Activated CD4-positive, alpha-beta T cell treated with anti-CD3 and anti-CD28 coated beads, Interleukin-2, amount 50 U/mL, for 24 hours (primary cell): ENCODE measurements around the gene IFNAR1.
A peak's percentile ranks its signal among the peaks of the same experiment; 100 is the strongest.
"Not testable (repeated sequence)": the region's sequence is repeated elsewhere in the genome, so short reads cannot be mapped to it uniquely, and the experiment has no call there.

Experiments
- DNase-seq, 2 donors: peaks; one replicate each; pipeline ENCODE4 v3.0.0-alpha.2; 2020; ENCODE audit warnings: low read depth in 1 of 2, low spot score in 1 of 2

The IFNAR1 gene

DNA sequence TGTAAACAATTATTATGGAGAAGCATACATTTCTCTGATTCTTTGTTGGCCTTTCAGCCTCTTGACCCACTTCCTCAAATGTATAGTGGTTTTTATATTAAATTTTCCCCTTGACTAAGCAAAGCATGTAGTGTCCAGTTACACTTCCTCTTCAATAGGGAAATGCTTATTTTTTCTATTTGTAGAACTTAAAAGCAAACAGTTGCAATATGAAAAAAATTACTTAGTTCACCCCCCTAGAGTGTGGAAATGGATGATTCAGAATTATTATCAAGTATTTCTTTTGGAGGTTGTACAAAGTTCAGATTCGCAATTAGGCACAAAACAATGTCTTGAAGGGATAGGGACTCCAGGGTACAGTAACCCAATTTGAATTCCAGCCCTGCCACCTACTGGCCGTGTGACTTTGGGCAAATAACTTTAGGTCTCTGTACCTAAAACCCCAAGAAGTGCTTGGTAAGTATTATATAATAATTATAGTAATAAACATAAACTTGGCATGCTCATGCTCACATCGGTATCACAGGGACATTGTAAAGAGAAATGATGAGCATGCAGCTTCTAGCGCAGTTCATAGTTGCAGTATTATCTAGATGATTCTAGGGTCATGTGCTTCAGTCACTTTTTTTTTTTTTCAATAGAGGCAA is 49.8 kb downstream of the IFNAR1 start:
- DNase-seq = peak in 1 of 2 donors; percentile 37

DNA sequence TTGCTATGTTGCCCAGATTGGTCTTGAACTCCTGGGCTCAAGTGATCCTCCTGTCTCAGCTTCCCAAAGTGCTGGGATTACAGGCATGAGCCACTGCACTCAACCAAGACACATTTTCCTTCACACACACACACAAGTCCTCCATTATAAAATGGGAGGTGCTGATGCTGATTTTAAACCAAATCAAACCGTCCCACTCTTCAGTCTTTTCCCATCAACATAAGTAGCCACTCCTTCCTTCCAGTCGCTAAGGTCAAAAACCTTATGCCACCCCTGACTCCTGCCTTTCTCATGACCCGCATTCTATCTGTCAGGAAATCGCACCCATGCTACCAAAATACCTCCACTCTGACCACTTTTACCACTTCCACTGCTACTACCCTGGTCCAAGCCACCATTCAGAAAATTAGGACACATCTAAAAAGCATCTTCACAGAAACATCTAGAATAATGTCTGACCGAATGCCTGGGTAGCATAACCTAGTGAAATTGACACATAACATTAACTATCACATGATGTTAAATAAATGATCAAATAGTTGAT is 50.4 kb downstream of the IFNAR1 start:
- no peak for DNase-seq

DNA sequence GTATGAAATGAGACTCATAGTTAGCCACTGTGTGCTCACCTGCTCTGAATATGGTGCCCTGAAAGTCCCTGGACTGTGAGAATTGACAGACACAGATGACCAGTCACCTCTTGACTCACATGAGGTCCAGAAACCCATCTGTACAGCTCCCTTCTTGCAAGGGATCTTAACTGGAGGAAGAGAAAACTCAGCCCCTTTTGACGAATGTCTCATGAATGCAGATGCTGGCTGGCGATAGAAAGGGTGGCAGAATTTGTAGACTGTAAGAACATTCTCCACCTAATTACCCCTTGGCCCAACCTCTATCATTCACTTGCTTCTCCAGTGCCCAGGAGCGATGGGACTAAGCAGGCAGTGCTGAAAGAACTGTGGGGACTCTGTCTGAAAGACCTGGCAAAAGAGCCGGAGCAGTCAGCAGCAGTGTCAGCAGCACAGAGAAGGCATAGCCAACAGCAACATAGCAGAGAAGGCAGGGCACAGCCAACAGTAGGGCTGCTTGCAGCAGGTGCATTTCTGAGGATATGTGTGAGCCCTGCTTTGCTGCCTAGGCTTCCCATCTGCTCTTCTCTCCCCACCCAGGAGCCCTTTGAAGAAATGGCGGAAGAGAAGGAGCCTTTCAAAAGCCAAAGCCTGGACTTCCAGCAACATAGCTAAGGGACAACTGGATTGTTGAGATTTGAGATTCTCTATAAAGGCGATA is 52.6 kb downstream of the IFNAR1 start:
- no peak for DNase-seq

DNA sequence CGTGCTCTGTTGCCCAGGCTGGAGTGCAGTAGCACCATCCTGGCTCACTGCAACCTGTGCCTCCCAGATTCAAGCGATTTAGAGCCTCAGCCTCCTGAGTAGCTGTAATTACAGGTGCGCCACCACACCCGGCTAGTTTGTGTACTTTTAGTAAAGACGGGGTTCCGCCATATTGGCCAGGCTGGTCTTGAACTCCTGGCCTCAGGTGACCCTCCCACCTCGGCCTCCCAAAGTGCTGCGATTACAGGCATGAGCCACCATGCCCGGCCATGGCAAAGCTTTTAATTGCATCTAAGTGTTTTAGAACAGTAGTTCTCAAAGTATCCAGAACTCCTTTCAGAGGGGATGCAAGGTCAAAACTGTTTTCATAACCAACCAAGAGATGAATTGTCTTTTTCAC is 53.3 kb downstream of the IFNAR1 start:
- DNase-seq = no peak

DNA sequence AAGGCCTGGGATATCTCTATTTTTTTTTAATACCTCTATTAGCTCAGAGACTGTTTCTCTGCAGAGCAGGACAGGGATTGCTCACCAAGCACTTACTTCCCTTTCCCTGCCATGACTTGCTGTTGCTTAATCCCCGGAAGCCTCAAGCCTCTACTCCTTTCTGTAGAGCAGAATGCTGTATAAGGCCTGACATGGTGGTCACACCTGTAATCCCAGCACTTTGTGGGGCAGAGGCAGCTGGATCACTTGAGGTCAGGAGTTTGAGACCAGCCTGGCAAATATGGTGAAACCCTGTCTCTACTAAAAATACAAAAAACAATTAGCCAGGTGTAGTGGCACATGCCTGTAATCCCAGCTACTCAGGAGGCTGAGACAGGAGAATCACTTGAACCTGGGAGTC is 55.2 kb downstream of the IFNAR1 start:
- not testable (repeated sequence) for DNase-seq

DNA sequence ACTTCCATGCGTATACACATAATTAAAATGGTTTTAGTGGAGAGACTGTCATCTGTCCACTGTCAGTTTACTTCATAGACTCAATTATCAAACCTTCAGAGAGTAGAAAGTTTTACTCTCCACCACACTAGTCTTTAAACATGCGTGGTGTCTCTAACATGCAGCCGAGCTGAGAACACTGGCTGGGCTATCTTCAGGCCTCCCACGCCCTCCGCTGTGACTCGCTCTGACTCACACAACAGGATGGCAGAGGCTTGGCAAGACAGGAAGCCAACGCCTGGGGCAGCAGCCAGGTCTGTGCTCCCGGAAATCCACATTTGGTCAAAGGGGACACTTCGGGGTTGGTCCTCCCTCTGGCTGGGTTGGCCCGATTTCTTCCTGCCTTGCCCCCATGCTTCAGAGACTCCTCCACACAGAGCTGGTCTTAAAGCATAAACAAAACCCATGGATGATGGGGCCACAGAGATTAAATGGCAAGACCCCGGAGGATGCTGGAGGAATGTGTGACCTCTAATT is 55.8 kb downstream of the IFNAR1 start:
- DNase-seq = peak; percentile 76 to 87

DNA sequence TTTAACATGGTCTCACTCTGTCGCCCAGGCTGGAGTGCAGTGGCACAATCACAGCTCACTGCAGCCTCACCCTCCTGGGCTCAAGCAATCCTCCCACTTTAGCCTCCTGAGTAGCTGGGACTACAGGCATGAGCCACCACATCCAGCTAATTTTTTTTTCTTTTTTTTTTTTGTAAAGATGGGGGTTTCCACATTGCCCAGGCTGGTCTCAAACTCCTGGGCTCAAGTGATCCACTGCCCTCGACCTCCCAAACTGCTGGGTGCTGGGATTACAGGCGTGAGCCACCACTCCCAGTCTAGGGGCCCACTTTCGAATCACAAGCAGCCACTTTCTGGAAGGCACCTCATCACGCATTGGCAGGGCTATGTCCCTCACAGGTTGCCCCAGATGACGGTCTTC is 56.6 kb downstream of the IFNAR1 start:
- not testable (repeated sequence) for DNase-seq

DNA sequence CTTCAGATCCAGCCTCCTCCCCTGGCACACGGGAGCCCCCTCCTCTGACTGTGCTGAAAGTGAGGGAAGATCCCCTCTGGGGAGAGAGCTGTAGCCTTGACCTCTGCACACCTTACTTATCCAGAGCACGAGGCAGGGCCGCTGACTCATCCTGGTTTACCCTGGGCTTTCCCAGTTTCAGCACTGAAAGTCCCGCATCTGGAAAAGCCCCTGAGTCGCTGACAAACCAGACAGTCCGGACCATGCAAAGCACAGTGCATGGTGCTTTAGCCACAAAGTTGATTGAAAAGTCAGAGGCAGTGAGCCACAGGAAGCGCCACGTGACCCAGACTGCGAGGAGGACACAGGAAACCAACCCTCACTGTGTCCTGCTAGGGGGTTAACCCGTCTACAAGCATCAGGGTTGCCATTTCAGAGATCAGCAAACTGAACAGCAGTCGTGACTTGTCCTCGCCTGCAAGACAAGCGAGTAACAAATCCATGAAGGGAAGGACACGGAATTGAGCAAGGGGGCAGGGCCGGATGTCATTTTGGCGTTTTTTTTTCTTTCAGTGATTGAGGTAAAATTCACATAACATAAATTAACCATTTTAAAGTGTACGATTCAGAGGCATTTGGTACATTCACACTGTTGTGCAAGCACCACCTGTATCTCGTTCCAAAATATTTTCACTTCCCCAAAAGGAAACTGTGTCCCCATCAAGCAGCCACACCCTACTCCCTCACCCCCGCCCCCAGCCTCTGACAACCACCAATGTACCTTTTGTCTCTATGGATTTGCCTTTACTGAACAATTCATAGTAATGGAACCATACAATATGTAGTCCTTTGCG is 58.5 kb downstream of the IFNAR1 start:
- DNase-seq = peak in 1 of 2 donors; percentile 64

DNA sequence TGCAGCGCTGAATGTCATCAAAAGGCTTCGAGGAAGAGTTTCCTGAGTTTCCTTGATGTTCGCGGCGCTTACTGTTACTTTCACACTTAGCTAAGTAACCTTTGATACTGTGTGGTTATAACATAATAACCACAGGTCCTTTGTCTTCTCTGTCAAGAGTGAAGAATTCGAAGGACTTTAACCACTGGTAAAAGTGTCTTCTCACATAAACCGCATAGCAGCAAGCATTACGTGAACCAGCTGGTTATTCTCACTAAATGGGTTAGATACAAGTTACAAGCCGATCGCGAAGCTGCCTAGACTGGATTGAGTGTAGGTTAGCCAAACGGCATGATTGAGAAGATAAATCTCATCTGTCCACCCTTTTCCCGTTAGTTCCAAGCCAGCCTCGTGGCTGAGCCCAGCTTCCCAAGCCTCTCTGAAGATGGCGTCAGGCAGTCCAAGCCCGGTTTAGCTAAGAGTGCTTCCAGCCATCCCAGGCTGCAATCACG is 60.1 kb downstream of the IFNAR1 start:
- no peak for DNase-seq

DNA sequence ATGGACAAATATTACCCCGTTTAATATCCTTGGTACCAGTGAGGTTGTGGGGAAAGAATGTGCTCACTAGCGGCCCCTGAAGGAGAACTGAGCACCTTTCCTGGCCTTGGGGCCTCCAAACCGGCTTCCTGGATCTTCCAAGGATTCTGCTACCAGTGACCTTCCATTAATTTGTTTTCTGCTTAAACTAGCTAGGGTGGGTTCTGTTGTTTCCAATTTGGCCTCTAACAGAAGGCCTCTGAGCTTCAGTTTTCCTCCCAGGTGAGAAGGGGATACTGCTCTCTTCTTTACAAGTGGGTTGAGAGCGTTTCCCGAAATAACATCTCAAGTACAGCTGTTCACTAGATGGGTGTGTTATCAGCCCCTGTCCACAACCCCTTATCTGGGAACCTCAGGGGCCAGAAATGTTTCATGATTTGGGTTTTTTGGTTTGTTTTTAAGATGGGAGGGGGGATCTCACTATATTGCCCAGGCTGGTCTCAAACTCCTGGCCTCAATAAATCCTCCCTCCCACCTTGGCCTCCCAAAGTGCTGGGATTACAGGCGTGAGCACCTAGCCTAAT is 61.5 kb downstream of the IFNAR1 start:
- DNase-seq = no peak

DNA sequence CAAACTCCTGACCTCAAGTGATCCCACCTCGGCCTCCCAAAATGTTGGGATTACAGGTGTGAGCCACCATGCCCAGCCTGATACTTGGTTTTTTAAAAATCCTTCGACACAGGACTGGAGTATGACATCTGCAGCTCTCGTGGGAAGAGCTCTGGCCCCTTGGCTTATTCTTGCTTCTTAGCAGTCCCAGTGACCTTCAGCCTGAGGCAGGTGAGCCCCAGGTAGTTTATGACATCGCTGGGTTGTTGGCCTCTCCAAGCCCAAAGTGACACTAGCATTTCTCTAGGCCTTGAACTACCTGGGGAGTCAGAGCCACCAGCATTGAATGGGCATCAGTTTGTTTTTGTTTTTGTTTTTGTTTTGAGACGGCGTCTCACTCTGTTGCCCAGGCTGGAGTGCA is 62.5 kb downstream of the IFNAR1 start:
- no peak for DNase-seq

DNA sequence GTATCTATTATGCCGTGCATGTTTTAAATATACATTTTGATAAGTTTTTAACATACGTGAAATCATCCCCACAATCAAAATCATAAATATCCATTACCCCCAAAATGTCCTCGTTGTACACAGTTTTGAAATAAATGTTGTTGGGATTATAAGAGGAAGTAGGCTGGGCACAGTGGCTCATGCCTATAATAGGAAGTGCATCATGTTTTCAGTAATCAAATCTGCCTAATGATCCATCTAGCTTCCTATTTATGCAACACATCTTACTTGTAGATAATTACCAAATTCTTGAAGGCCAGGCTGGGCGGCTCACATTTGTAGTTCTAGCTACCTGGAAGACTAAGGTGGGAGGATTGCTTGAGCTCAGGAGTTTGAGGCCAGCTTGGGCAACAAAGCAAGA is 63.4 kb downstream of the IFNAR1 start:
- DNase-seq = no peak

DNA sequence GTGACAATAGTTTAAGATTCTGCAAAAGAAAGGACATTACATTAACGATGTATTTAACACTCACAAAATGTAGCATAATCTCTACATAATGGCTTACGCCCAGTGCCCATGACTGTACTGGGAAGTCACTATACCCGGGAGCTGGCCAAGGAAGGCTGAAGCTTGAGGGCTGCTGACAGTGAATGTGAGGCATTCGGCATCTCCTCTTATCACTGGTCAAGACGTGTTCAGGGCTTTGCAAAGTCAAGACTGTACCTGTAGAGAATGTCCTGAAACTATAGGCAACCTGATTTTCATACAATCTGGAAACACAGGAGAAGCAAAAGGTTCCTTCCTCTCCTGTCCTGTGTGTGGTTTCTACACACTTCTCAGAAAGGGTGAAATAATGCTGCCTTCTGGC is 65.7 kb downstream of the IFNAR1 start:
- DNase-seq = no peak

DNA sequence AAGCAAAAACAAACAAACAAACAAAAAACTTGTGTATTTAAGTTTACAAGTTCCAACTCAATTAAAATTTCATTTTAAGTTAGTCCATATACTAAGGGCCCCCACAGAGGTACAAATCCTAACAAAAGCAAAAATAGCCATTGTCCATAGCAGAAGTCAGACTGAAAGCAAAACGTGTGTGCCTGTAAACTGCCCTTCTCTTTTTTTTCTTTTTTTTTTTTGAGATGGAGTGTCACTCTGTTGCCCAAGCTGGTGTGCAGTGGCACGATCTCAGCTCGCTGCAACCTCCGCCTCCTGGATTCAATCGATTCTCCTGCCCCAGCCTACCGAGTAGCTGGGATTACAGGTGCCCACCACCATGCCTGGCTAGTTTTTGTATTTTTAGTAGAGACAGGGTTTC is 66.9 kb downstream of the IFNAR1 start:
- DNase-seq = no peak

DNA sequence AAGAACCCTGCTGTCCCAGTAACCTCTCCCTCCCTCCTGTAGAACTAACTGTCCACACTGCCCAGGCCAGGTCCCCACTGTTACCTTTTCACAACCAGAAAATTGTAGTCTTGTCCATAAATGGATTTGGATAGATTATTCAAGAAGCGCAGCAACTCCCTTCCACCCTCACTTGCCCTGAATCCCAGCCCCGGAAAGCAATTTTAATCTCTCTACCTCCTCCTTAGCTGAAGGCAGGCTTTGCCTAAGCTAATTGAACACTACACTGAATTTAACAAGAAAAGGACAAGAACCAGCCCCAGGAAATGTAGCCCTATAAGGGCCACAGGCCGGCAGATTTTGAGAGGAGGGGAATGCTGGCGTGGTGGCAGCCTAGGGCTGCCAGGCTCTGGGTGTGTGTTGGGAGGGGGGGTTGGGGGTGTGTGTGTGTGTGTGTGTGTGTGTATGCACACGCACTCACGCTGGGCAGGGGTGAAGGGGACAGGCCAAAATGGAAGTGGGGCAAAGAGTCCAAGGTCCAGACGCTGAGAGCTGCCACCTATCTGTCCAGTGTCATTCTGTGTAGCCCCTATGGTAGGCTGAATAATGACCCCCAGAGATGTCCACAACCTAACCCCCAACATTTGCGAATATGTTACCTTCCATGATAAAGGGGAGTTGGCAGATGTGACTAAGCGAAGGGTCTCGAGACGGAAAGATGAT is 67.7 kb downstream of the IFNAR1 start:
- no peak for DNase-seq

DNA sequence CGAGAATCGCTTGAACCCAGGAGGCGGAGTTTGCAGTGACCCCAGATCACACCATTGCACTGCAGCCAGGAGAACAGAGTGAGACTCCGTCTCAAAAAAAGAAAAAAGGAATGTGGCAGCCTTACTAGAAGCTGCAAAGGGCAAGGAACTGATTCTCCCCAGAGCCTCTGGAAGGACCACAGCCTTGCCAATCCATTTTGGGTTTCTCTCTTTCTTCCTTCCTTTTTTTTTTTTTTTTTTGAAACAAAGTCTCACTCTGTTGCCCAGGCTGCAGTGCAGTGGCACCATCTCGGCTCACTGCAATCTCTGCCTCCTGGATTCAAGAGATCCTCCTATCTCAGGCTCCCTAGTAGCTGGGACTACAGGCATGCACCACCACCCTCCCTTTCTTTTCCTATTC is 68.6 kb downstream of the IFNAR1 start:
- no peak for DNase-seq

DNA sequence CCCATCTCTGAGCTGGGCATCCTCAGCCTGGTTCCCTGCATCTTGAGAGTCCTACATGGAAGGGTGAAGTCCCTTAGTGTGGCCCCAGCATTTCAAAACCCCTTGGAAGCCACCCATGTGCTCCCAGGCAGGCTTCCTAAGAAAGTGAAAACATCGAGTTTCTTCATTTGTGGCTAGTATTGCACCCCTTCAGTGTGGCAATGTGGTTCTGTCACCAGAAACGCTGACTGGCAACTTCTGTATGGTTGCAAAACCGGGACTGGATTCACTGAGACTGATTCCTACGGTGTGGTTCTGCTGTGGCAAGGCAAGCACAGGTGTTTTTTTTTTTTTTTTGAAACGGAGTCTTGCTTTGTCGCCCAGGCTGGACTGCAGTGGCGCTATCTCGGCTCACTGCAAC is 69.5 kb downstream of the IFNAR1 start:
- DNase-seq = no peak

DNA sequence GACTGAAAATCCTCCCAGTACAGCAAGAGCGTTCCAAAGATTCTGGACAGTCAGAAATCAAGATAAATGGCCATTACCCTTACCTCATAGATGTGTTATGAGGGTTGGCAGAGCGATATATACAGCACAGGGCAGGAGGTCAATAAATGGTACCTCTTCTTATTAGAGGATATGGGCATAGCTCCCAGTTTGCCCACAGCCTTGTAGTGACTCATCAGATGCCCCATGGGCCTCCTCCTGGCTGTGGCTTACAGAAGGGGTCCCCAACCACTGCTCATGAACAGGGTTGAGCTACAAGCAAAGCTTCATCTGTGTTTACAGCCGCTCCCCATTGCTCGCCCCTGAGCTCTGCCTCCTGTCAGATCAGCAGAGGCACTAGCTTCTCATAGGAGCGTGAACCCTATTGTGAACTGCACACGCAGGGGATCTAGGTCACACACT is 71.1 kb downstream of the IFNAR1 start:
- DNase-seq = no peak

DNA sequence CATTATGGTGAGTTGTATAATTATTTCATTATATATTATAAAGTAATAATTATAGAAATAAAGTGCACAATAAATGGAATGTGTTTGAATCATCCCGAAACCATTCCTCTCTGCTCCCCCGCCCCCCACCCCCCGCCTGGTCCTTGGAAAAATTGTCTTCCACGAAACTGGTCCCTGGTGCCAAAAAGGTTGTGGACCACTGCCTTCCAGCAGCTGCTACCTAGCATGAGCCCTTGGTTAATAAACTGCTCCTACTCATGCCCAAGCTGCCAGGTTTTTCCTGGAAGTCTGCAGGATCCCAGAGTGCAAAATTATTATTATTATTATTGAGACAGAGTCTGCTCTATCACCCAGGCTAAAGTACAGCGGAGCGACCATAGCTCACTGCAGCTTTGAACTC is 71.7 kb downstream of the IFNAR1 start:
- no peak for DNase-seq

DNA sequence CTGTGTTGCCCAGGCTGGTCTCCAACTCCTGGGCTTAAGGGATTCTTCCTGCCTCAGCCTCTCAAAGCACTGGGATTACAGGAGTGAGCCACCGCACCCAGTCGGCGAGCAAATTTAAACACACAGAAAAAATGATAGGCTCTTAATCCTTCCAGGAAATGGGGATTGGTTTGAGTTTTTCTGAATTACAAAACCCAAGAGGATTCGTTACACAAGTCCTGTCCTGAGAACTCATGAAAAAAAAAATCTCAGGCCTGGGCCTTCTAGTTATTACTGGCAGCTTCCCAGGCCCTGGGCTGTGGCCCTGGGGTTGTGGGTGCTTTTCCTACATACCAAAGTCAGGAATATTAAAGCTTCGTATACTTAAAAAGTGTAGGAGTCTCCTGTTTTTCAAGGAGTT is 72.2 kb downstream of the IFNAR1 start:
- DNase-seq = no peak
